K562 (cell line): Measurements from ENCODE around the gene BCL2L13. TPM values are rescaled to one million over a fixed set of nuclear protein-coding genes. Genes with fewer than 3 reads are reported as not detected.

ENCODE experiments used
- ARID3A ChIP-seq: IDR thresholded peaks from 2 replicates; pipeline ENCODE4 v1.6.1; 2012; ENCODE audit warnings: low read depth, low read length, improper control_type of control experiment, borderline replicate concordance
- FIP1L1 ChIP-seq: fragments of 200-400 bp; formaldehyde crosslinking; IDR thresholded peaks from 2 replicates; pipeline ENCODE4 v1.6.1; 2018; ENCODE audit warnings: mild to moderate bottlenecking, low read depth, low read length; ENCODE audit not compliant: poor library complexity, severe bottlenecking
- GABPA ChIP-seq: fragments of 200-800 bp; sonication (Bioruptor generic); conservative IDR thresholded peaks from 2 replicates; pipeline ENCODE4 v1.6.1; 2016; ENCODE audit warnings: low read depth, missing genetic modification characterization, missing compliant biosample characterization
- LARP7 ChIP-seq: fragments of 450-650 bp; IDR thresholded peaks from 2 replicates; pipeline ENCODE4 v1.6.1; 2016
- MIER1 ChIP-seq: fragments of 450-650 bp; IDR thresholded peaks from 2 replicates; pipeline ENCODE4 v1.6.1; 2016; ENCODE audit warnings: antibody characterized with exemption, mild to moderate bottlenecking, low read depth
- NBN ChIP-seq: fragments of 450-650 bp; IDR thresholded peaks from 2 replicates; pipeline ENCODE4 v1.6.1; 2016; ENCODE audit warnings: low read depth, mild to moderate bottlenecking
- NFE2L1 ChIP-seq: fragments of 450-650 bp; IDR thresholded peaks from 2 replicates; pipeline ENCODE4 v1.6.1; 2016; ENCODE audit warnings: missing genetic modification characterization, low read depth, mild to moderate bottlenecking, missing compliant biosample characterization, moderate library complexity, borderline replicate concordance
- NONO ChIP-seq, 2 experiments: fragments of 200-400 bp in 1 of 2; fragments of 450-650 bp in 1 of 2; formaldehyde crosslinking in 1 of 2; IDR thresholded peaks; 2 replicates each; pipeline ENCODE4 v1.6.1; 2017; ENCODE audit warnings: low read depth in 2 of 2, mild to moderate bottlenecking in 2 of 2, moderate library complexity in 2 of 2, low read length in 1 of 2
- NR0B1 ChIP-seq: fragments of 450-650 bp; IDR thresholded peaks from one replicate; pipeline ENCODE4 v1.6.1; 2018; ENCODE audit warnings: mild to moderate bottlenecking, moderate library complexity; ENCODE audit not compliant: partially characterized antibody
- SLC30A9 ChIP-seq: fragments of 250-450 bp; sonication (Bioruptor Pico); IDR thresholded peaks from 2 replicates; pipeline ENCODE4 v1.8.0; 2022; ENCODE audit warnings: mild to moderate bottlenecking, moderate library complexity
- SMAD3 ChIP-seq: fragments of 450-650 bp; formaldehyde crosslinking; conservative IDR thresholded peaks from 2 replicates; pipeline ENCODE4 v1.4.0; 2020; ENCODE audit warnings: mild to moderate bottlenecking
- SREBF2 ChIP-seq: sonication (generic); formaldehyde crosslinking; IDR thresholded peaks from 2 replicates; pipeline ENCODE4 v1.4.0; 2020; ENCODE audit warnings: mild to moderate bottlenecking, missing genetic modification reagents
- XRCC3 ChIP-seq: fragments of 450-650 bp; IDR thresholded peaks from 2 replicates; pipeline ENCODE4 v1.6.1; 2017; ENCODE audit warnings: mild to moderate bottlenecking, moderate library complexity
- ZFP30 ChIP-seq: fragments of 250-450 bp; sonication (Bioruptor Pico); IDR thresholded peaks from 2 replicates; pipeline ENCODE4 v1.8.0; 2022; ENCODE audit warnings: moderate library complexity, mild to moderate bottlenecking, inconsistent platforms, borderline replicate concordance
- ZNF133 ChIP-seq: fragments of 250-450 bp; sonication (Bioruptor Pico); IDR thresholded peaks from 2 replicates; pipeline ENCODE4 v1.4.0; 2020; ENCODE audit warnings: mild to moderate bottlenecking
- ZNF518B ChIP-seq: fragments of 250-450 bp; sonication (Bioruptor Pico); IDR thresholded peaks from 2 replicates; pipeline ENCODE4 v1.5.0; 2021; ENCODE audit warnings: mild to moderate bottlenecking, moderate library complexity
- ZNF79 ChIP-seq: fragments of 250-450 bp; sonication (Bioruptor Pico); IDR thresholded peaks from 2 replicates; pipeline ENCODE4 v1.4.0; 2020; ENCODE audit warnings: low read depth, mild to moderate bottlenecking, moderate library complexity
- polyA plus RNA-seq, 8 experiments: library from polyadenylated mRNA; depleted of rRNA in 4 of 8; stranded (reverse) in 5 of 8; unstranded in 3 of 8; fragments of >200 nt; fragmentation: Nextera tagmentation in 2 of 8; fragmentation: Illumina TruSeq in 1 of 8; extraction: Ambion mirVana in 2 of 8; extraction: Trizol in 1 of 8; gene quantifications; 2 replicates each; pipeline versions ENCODE4 v1.2.1 to v1.2.3, GENCODE V29; 2011 to 2014; ENCODE audit warnings: inconsistent platforms in 1 of 8, missing spikeins in 1 of 8
- total RNA-seq, 7 experiments: library from RNA; depleted of rRNA in 6 of 7; stranded (reverse); fragments of >200 nt in 6 of 7; fragmentation: Illumina TruSeq in 2 of 7; extraction: Trizol in 2 of 7; gene quantifications; 2 replicates each; pipeline versions ENCODE4 v1.2.1 to v1.2.3, GENCODE V29; 2011 to 2021; ENCODE audit warnings: low replicate concordance in 1 of 7
- TF ChIP-seq, protein P1 (sequence below): fragments of 450-650 bp; formaldehyde crosslinking; IDR thresholded peaks from 2 replicates; pipeline ENCODE4 v1.4.0; 2022; ENCODE audit warnings: missing genetic modification characterization
- TF ChIP-seq, protein P2 (sequence below): fragments of 450-650 bp; formaldehyde crosslinking; IDR thresholded peaks from 2 replicates; pipeline ENCODE4 v1.4.0; 2020; ENCODE audit warnings: mild to moderate bottlenecking

The BCL2L13 gene
- total and polyA plus RNA-seq, 9 of the 15 experiments (the other 6 are each of a cell fraction or from before 2014, with no cell fraction given), result 41.5 to 63.4 (median 56.5) TPM

GRCh38 chr22:17774206-17774925 lies 135.8 kb downstream of the BCL2L13 start, which contains the start of gene BID (continued):
- no peak for TF ChIP-seq NR0B1
- no peak for TF ChIP-seq NBN
- peak; percentile 56; the same call in 1 of the 2 replicates for TF ChIP-seq GABPA (tag)
- no peak for TF ChIP-seq ZNF518B (CRISPR knock-in tag)
- no peak for TF ChIP-seq NFE2L1 (tag)
- TF ChIP-seq, protein P1, sequence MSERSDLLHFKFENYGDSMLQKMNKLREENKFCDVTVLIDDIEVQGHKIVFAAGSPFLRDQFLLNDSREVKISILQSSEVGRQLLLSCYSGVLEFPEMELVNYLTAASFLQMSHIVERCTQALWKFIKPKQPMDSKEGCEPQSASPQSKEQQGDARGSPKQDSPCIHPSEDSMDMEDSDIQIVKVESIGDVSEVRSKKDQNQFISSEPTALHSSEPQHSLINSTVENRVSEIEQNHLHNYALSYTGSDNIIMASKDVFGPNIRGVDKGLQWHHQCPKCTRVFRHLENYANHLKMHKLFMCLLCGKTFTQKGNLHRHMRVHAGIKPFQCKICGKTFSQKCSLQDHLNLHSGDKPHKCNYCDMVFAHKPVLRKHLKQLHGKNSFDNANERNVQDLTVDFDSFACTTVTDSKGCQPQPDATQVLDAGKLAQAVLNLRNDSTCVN (CRISPR knock-in tag), result no peak
- TF ChIP-seq LARP7, result no peak
- no peak for TF ChIP-seq MIER1
- no peak for TF ChIP-seq ZFP30 (CRISPR knock-in tag)
- TF ChIP-seq SMAD3 (CRISPR knock-in tag), result no peak
- no peak for TF ChIP-seq FIP1L1
- TF ChIP-seq, protein P2, sequence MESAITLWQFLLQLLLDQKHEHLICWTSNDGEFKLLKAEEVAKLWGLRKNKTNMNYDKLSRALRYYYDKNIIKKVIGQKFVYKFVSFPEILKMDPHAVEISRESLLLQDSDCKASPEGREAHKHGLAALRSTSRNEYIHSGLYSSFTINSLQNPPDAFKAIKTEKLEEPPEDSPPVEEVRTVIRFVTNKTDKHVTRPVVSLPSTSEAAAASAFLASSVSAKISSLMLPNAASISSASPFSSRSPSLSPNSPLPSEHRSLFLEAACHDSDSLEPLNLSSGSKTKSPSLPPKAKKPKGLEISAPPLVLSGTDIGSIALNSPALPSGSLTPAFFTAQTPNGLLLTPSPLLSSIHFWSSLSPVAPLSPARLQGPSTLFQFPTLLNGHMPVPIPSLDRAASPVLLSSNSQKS, result no peak
- no peak for TF ChIP-seq ARID3A
- no peak for TF ChIP-seq SLC30A9 (CRISPR knock-in tag)
- no peak for TF ChIP-seq XRCC3
- no peak for TF ChIP-seq ZNF133
- no peak for TF ChIP-seq ZNF79 (CRISPR knock-in tag)
- TF ChIP-seq NONO (IDR thresholded peaks at IDR 0.05; ENCODE audit: low read depth in 2 of 2, low read length in 1 of 2), result peak in 1 of 2 experiments; percentile 91; a peak in 2 of 4 replicates
- TF ChIP-seq SREBF2, result no peak
